HG02610 (cell line): ENCODE results near the gene ABCC4.
A peak's percentile ranks its signal among the peaks of the same experiment; 100 is the strongest.

Source experiments
- ATAC-seq: cut with Tn5 transposase; IDR thresholded peaks from one replicate; pipeline ENCODE4 v1.9.1; 2021; ENCODE audit warnings: mild to moderate bottlenecking, moderate library complexity; ENCODE audit not compliant: unreplicated experiment

The ABCC4 gene

DNA sequence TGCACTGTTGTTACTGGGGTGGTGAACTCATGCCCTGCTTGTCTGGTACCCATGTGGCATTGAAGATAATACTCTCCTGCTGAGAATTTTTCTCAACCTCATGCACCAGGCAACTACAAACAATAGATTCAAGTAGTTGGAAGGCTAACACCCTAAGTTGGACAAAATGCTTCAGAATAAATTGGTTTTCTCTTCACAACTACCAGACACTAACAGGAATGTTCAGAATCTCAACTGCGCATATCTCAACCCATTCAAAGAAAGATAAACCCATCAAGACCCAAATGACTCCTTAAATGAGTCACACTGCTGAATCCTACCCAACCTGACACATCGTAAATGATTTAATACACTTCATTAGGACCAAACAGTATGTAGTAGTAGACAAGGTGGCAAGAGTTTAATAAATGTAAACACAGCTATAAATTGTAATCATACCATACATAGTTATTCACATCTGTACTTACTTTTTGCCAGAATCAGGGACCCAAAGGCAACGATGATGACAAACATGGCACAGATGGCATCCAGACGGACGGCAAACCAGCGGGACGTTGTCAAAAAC, 227.4 kb downstream of the ABCC4 start:
- no peak for ATAC-seq

DNA sequence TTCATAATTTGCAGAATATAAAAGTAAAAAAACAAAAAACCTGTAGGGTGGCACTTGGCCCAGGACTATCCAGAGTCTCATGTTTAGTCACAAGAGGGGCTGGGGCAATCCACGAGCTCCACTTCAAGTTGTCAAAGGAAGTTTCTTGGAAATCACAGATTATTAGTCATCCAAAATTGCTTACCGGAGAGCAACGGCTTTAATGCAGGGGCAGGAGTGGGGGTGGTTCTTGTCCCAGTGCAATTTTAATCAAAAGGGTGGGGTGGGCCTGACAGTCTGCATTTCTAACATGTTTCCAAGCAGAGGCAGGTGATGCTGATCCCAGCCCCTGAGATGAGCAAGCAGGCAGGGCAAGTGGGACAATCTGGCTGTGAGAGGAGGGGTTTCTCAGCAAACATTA, 233.9 kb downstream of the ABCC4 start:
- no peak for ATAC-seq

DNA sequence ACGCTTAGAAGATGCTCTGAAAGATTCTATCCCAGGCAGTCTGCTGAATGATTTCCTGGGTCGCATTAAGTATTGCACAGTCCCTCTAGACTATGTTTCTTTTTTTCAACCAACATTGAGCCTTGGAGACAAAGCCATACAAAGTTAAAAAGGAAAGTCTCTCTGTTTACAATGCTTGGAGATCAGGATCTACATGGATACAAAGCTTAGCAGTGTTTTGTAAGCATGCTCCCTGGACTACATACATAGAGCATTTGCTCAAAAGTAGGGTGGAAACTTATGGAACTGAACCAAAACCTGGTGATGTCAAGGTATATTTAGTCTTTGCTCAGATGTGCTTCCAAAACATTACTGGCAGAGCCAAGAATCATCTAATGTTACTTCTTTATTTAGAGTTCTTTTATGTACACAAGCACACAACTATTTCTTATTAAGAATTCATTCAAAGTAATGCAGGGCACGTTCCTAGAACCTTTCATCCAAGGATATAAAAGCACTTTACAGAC, 241.2 kb downstream of the ABCC4 start:
- no peak for ATAC-seq

GRCh38 chr13:95059306-95059705, 241.9 kb downstream of the ABCC4 start:
- no peak for ATAC-seq

DNA sequence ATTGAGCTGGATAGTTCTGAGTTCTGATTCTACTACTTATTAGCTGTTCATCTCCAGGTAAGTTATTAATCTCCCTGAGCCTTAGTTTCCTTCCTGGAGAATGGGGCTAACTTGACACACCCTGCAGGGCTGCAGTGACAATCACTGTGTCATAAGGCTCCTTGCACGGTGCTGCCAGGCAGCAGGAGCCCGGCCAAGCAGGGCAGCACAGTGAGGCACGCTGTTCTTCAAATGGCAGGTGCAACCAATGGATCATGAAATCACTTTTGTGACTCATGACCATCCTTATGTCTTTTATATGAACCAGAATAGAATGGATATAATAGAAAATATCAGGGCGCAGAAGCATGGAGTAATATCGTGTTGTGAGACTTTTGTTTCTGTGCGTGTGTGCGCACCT, 242.6 kb downstream of the ABCC4 start:
- ATAC-seq = no peak

DNA sequence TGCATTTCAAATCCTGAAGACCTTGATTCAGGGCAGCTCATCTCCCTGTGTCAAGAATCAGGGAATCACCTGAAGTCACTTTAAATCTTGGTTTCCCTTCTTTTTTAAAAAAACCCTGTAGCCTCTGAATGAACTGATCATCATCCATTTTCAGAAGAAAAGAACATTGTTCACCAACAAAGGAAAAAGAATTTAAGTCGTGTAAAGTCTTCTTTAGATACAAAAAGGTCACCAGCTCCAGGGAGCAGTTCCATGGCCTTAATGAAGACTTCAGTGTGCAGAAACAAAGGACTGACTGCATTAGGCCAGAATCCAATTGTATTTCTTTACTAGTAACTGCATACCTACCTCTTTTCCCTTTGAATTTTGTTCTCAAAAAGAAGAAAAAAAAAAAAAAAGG, 245.0 kb downstream of the ABCC4 start:
- no peak for ATAC-seq

GRCh38 chr13:95050800-95051615, 250.2 kb downstream of the ABCC4 start:
- ATAC-seq = peak; percentile 70

DNA sequence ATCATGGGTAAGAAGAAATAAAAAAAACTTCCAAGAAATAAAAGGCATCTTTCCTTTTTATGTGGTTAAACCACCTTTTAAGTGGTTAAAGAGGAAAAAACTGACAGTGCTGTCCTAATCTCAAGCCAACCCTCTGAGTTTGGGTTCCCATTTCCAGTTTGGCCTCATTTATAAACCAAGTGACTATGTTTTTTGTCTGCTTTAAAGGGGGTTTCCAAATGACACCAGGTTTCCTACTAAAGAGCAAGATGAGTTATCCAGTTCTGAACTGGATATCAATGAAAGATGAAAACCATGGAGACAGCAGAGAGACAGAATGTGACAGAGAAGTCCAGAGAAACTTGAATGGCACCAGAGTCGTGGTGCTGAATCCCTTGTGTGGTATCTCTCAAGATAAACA, 251.5 kb downstream of the ABCC4 start:
- no peak for ATAC-seq

- no peak for ATAC-seq
Measured at GRCh38 chr13:95044452-95045205, 256.6 kb downstream of the ABCC4 start.

GRCh38 chr13:95039415-95039814, 261.8 kb downstream of the ABCC4 start:
- no peak for ATAC-seq

GRCh38 chr13:95038949-95039348, 262.3 kb downstream of the ABCC4 start:
- ATAC-seq = no peak

DNA sequence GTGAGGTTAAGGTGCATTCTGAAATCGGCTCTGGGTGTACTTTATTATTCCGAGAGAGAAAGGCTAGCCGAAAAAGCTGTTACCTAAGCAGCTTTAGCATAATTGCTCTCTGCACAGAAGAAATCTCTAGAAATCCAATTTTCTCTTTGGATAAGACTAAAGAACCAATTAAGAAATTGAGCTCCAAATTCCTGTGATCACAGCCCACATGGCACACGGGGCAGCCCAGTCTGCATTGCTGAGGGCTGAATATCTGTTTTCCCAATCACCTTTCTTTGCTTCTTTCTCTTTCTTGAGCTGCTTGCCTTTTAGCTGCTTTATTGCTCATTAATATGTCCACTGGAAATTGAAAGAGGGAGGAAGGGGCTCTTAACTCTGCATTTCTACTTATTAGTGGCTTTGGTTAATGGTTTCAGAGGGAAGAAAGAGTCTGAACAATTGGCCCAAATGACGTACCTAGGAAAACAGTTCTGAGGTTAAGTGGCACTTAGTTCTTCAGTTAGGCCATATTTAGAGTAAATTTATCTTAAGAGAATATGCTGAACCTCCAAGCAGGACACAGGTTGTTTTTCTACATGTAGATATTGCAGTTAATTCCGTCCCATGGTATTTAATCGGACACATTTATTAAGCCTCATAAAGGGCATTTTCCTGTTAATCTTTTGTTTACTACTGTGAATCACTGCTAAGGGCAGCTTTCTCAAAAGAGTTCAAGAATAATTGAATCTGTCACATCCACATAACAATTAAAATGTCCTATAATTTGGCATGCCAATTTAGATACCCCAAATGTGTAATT, 265.7 kb downstream of the ABCC4 start:
- no peak for ATAC-seq

DNA sequence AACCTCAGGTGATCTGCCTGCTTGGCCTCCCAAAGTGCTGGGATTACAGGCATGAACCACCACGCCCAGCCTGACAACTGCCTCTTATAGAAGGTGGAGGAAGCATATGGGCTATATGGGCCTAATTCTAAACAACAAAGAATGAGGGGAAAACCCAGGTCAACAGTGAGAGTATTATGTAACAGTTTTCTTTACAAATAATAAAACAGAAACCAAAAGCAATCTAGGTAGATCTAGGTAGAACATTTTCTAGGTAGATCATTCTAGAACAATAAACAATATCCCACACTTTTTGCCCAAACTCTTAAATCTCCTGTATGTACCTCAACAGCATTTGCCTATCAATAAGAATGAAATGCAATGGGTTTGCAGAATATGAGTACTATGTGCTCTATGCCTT, 267.4 kb downstream of the ABCC4 start:
- peak; percentile 85 for ATAC-seq

GRCh38 chr13:95032121-95032520, 269.1 kb downstream of the ABCC4 start:
- no peak for ATAC-seq

DNA sequence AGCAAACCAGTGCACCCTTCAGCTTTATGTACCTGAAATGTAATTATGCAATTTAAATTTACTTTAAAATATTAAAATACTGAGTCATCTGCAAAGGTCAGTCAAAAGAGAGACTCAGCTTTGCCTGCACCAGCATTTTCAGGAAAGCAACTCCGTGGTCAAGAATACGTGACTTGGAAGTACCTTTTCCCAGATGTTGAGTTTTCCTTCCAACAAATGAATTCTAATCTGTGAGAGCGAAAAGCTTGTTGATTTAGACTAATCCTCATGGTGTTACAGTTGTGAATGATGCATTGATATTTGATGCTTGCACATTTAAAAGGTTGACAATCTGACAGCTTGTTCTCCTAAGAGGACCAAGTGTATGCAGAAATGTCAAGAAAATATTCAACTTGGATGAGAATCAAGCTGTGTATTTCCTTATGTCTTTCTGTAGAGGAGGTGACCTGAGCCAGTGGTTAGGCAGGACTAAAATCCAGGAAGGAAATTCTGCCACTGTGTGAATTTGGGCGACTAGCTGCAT, 270.4 kb downstream of the ABCC4 start:
- ATAC-seq = no peak

- ATAC-seq = no peak
Measured at GRCh38 chr13:95027638-95028037, 273.6 kb downstream of the ABCC4 start.

GRCh38 chr13:95025116-95025515, 276.1 kb downstream of the ABCC4 start:
- no peak for ATAC-seq

- no peak for ATAC-seq
Measured at GRCh38 chr13:95023405-95023804, 277.8 kb downstream of the ABCC4 start.

DNA sequence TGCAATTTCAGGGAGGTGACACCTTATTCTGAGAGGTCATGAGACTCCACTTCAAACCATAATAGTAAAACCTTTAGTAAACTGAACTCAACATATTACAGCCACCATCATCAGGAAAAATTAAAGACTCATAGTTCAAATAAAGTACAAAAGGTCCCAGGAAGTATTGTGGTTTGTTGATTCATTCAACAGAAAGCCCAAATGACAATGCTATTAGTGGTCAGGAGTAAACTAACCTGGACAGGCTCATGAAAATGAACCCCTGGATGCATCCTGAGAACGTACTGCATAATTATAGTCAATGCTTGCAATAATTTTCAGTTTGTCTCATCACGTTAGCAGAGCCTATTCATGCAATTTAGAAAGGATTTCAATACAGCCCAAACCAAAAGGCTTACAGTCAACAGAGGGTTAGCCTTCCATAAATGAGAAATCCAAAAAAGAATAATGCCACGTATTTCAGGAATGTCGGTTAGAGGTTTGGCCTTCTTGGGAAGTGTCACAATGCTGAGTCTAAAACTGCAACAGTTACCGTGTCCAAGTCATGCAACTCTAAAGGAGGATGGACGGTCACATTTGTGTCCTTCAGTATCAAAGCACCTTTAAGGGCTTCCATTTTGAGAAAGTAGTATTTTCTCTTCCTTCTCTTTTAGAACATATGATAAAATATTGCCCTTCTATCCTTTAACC, 280.8 kb downstream of the ABCC4 start:
- ATAC-seq = no peak

DNA sequence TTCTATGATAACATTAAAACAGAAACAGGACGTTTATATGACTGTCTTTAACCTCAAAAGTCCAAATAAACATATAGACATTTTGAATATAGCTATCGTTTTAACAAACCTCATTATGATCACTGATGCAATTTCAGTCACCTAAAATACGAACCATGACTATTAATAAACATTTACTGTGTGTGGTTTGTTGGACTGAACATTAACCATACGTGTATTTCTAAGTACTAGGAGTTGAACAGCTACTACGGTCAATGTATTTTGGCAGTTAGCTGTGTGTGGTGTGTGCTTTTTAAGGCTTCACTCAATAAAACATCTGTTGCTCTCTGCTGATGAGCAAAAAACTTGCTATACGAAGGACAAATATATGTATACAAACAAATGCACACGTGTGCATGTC, 281.4 kb downstream of the ABCC4 start:
- no peak for ATAC-seq
